GM21390 (cell line): Measurements from ENCODE around the gene BRCA1.
"Not testable (repeated sequence)": the region's sequence is repeated elsewhere in the genome, so short reads cannot be mapped to it uniquely, and the experiment has no call there.

ENCODE experiments used
- ATAC-seq: cut with Tn5 transposase; IDR thresholded peaks from one replicate; pipeline ENCODE4 v1.9.1; 2021; ENCODE audit not compliant: unreplicated experiment

Gene BRCA1

GRCh38 chr17:43006639-43007551 is 118.3 kb downstream of the BRCA1 start, which contains the start of gene IFI35:
Gene IFI35 (plus strand): TSS chr17:43006784. CDS start chr17:43006948, 164 bp downstream.
- ATAC-seq, result peak; percentile 81

- ATAC-seq, result no peak
Observed at GRCh38 chr17:43003542-43004172, 121.5 kb downstream of the BRCA1 start.

GRCh38 chr17:43000894-43001293 is 124.3 kb downstream of the BRCA1 start:
- not testable (repeated sequence) for ATAC-seq

- no peak for ATAC-seq
Observed at GRCh38 chr17:42999003-42999525, 126.1 kb downstream of the BRCA1 start.

GRCh38 chr17:42997984-42998938 is 126.9 kb downstream of the BRCA1 start, which contains the start of gene RPL27:
Gene RPL27 (plus strand): TSS chr17:42998419. CDS start chr17:42998751, 332 bp downstream.
- peak; percentile 88 for ATAC-seq

GRCh38 chr17:42997390-42997983 is 127.7 kb downstream of the BRCA1 start:
- ATAC-seq, result peak; percentile 5
